GM18517 (cell line): ENCODE data around the gene SFXN2.
"Not testable (repeated sequence)": the region's sequence is repeated elsewhere in the genome, so short reads cannot be mapped to it uniquely, and the experiment has no call there.

Experiments used
- ATAC-seq: cut with Tn5 transposase; IDR thresholded peaks from one replicate; pipeline ENCODE4 v1.9.1; 2021; ENCODE audit warnings: mild to moderate bottlenecking, moderate library complexity; ENCODE audit not compliant: unreplicated experiment

The SFXN2 gene

DNA sequence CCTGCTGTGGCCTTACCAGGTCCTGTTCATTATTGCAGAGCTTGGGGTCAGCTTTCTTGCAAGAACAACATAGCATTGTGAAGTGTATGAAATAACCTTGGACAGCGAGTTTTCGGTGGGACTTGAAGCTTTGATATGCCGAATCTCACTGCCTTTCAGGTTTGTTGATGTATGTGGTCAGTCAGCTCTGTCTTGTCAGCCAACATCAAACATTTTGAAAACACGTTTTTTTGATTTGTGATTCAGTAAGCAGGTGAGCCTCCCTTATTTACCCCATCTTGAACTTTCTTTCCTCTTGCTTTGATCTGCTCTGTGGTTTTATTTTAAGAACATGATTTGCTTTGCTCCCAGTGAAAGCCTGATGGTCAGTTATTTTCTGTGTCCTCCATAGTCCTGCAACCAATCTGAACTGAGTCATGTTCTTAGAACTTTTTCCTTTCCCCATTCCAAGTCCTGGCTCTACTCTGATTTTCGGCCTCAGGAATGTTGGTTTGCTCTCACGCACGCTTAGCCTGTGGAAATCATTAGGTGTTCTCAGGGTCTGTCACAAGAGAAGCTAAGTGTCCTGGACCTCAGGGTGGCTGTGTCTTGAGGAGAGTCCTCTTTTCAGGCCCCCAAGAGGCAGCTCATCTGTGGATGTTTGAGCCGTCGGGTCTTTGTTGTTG is 38.0 kb downstream of the SFXN2 start:
- ATAC-seq, result no peak

DNA sequence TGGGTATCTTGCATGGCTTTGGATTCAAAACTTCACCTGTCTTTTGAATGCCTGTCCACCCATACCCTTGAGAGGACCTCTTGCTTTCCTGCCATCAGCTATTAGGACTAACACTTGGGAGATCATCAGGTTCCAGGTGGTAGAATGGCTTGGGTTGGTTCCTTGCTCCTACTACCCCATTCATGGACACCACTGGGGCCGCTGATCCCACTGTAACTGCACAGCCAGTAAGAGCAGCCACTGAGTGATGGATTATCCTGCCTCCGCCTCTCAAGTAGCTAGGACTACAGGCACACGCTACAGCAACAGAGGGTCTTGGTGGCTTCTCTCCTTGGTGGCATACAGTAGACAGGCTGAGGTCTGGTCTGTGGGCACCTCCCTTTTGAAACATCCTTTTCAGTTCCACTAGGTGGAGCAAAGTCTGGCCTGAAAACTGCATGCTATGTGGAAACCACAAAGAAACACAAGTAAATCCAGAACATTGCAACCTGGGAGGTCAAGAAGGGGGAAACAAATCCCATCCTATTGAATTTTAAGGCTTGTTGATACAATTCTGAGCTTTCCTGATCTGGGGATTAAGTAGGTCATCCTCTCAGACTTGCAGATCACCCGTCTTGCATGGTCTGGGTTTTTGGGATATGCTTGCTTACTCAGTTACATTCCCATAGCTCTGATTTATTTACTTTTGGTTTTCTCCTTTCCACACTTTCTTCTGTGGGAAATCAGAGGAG is 38.7 kb downstream of the SFXN2 start:
- no peak for ATAC-seq

DNA sequence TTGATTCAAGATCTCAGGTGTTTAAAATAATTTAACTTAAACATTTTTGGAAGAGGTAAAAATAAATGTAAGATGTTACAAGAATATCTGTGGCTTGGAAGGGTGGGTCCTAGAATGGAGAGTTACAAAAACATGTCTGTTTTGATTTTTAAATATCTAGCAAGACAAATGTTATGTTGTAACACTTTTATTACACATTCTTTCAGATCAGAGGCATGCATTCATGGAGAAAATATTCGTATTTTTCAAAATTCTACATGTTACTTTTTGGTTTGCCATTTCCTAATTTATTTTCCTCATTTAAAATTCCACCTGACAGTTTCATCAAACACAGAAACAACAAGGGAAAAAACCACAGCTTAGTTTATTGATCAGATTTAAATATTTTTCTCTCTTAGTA is 39.3 kb downstream of the SFXN2 start:
- ATAC-seq, result no peak

DNA sequence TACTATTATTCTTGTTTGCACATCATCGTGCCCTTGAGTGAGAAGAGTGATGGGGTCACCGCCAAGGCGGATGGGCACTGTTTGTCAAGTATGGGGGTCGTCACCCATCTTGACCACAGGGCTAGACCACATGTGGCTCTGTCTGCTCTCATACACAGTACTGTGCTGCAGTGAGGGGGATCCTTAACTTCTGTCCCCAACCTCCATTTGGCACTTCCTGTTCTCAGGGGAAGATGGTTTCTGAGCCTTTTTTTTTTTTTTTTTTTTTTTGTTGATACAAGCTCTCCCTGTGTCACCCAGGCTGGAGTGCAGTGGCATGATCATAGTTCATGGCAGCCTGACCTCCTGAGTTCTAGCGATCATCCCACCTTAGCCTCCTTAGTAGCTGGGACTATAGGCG is 42.9 kb downstream of the SFXN2 start:
- ATAC-seq, result no peak

DNA sequence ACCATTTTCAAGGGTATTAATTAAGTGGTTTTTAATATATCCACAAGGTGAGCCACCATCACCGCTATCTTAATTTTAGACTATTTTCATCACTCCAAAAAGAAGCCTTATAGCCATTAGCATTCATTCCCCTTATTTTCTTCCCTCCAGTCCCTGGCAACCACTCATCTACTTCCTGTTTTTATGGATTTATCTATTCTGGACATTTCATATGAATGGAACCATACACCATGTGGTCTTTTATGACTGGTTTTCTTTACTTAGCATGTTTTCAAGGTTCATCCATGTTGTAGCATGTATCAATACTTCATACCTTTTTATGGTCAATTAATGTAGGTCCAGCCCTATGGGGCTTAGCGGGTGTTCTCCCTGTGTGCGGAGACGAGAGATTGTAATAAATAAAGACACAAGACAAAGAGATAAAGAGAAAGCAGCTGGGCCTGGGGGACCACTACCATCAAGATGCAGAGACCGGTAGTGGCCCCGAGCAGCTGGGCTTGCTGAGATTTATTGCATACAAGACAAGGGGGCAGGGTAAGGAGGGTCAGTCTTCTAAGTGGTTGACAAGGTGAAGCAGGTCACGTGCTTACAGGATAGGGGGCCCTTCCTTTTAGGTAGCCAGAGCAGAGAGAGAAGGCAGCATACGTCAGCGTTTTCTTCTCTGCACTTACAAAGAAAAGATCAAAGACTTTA is 44.0 kb downstream of the SFXN2 start:
- no peak for ATAC-seq

DNA sequence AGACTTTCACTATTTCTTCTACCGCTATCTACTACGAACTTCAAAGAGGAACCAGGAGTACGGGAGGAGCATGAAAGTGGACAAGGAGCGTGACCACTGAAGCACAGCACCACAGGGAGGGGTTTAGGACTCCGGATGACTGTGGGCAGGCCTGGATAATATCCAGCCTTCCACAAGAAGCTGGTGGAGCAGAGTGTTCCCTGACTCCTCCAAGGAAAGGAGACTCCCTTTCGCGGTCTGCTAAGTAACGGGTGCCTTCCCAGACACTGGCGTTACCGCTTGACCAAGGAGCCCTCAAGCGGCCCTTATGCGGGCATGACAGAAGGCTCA is 44.5 kb downstream of the SFXN2 start:
- not testable (repeated sequence) for ATAC-seq

DNA sequence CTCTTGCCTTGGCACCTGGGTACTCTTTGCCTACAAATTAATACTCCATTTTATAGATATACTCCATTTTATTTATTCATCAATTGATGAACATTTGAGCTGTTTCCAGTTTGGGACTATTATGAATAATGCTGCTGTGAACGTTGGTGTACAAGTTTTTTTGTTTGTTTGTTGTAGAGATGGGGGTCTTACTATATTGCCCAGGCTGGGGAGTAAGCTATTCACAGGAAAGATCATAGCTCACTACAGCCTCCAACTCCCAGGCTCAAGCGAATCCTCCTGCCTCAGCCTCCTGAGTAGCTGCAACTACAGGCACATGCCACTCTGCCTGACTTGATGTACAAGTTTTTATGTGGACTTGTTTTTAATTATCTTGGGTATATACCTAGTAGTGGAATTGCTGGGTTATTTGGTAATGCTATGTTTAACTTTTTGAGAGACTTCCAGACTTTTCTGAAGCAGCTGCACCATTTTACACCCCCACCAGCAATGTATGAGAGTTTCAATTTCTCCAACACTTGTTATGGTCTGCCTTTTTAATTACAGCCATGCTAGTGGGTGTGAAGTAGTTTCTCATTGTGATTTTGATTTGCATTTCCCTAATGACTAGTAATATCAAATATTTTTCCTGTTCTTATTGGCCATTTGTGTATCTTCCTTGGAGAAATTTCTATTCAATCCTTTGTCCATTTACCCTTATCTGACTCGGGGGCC is 45.2 kb downstream of the SFXN2 start:
- ATAC-seq, result no peak

DNA sequence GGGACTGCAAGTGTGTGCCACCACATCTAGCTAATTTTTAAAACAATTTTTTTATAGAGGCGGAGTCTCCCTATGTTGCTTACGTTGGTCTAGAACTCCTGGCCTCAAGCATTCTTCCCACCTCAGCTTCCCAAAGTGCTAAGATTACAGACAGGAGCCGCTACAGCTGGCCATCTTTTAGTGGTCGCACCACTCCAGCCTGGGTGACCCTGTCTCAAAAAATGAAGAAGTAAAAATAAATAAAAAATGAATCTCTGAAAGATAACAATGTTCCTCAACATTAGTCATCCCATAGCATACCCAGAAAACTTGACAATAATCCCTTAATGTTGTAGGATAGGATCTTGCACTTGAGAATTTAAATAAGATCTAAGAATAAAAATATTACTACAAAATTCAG is 47.5 kb downstream of the SFXN2 start:
- no peak for ATAC-seq

DNA sequence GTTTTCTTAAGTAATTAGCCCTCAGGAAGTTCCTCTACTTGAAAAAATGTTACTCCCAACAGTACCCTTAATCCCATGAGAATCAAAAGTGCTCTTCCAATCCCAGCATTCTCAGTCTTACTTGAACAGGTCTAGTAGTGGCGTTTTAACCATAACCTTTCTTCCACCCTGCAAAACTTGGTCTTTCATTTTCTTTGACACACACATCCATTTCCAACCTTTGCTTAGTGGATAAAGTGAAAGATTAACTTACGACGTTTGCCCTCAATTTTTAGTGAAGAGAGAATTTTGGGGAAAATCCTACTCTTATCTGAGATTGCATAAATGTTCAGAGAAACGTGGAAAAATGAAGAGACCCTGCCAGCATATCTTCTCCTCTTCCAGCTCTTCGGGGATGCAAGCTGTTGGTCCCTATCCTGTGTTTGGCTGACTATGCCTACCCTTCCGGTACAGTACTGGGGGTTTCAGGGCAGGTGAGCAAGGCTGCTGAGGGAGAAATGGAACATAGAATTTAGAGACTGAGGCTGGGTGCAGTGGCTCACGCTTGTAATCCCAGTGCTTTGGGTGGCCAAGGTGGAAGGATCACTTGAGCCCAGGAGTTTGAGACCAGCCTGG is 48.1 kb downstream of the SFXN2 start:
- no peak for ATAC-seq

DNA sequence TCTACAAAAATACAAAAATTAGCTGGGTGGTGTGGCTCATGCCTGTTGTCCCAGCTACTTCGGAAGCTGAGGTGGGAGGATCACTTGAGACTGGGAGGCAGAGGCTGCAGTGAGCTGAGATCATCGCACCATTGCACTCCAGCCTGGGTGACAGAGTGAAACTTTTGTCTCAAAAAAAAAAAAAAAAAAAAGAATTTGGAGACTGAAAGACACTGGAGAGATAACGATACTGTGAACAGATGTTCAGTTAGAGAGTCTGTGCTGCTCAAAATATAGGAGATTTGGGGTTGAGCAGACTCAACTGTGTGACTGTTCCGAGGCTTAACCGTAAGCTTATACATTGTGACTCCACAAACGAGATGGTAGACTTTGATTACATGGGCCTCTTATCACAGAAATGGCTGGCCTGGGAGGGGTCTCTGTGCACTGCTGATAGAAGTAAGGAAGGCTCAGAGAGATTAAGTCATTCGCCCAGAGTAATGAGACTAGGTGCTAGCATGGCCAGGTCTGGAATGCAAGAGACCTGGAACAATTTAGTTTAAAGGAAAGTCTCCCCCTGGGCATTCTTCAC is 48.7 kb downstream of the SFXN2 start:
- no peak for ATAC-seq

DNA sequence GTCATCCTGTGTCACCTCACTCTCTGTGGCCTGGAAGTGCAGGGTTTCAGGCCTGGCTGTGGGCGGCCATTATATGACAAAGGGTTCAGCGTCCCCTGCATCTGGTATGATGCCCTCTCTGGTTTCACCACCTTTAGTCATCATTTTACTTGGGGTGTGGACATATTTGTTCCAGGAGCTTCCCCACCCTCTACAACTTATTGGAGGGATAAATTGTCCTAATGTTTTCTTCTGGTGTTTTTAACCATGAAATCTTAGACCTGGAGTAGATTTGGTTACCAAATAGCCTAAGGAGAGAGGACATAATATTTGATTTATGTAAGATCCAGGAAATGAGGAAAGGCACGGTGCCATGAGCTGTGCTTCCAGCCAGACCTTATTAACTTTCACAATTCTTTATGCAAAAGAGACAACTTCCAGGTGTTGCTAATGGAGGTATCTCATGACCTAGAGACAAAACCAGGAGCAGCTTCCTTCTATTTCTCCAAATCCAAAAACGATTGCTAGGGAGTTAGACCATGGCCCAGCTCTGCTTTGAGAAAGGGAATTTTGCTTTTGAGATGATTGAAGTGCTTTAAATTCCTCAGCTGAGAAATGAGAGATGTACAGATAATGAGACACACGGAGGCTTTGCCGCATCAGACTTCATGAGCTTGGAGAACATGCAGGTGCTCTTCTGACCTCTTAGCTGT is 50.2 kb downstream of the SFXN2 start:
- no peak for ATAC-seq

DNA sequence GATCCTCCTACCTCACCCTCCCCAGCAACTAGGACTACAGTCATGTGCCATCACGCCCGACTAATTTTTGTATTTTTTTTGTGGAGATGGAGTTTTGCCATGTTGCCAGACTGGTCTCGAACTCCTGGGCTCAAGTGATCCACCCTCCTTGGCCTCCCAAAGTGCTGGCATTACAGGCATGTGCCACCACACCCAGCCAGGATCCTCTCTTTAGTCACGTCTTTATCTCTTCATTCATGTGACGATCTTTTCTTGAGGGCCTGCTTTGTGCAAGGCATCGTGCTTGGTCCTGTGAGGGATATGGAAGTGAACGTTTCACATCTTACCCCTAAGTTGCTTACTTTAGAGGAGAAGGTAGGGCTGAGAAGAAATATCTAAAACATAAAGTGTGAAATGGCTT is 50.9 kb downstream of the SFXN2 start:
- no peak for ATAC-seq

DNA sequence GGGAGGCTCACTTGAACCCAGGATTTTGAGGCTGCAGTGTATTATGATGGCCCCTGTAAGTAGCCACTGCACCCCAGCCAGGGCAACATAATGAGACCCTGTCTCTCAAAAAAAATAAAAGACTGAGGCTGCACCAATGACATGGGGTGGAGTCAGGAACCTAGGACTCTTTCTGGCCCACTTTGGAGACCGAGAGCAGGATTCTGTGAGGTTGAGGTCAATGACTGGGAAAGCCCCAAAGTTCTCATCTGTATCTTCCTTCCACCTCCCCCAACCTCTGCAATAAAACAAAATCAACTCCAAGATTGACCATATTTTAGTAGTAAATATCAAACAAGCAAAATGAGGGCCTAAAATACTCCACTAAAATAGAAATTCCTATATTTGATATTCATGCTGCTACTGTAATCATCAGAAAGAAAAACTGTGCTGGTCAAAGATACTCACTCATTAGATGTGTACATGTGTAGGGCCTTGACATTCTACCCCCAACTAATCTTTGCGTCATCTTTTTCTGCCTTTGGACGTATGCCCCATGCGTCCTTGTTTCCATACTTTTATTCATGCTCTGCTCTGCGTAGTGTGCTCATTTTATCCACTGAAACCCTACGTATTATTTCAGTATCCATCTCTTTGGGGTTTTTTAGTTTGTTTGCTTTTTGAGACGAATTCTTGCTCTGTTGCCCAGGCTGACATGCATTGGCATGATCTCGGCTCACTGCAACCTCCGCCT is 53.2 kb downstream of the SFXN2 start:
- ATAC-seq, result no peak

DNA sequence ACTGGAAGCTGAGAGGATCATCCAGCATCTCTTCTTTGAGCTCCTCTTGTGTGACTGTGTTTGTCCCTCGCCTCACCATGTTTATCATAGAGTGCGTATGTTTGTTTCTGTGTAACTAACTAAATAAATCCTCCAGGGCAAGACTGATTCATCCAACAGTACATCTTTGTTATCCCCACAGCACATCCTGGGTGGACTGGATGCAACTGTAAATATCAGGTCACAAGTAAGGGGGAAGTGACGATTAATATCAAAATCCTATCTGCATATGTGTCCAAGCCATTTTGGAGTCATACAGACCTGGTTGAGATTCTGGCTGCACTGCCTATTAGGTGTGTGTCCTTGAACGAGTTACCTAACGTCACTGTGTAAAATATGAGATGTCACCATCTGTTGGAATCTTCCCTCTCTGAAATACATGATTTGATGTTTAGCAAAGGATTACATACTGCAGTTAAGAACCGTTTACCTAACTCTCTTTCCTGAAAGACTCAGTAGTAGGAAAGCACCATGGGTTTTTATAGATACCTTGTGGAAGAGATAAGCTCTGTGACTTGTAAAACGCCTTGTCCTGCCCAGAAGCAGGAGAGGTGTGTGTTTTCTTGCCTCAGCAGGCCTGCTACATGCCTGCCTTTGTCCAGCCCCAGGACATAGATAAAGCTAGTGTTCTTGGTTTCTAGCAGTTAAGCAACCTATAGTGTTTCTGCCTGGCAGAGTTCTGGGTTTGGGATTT is 55.1 kb downstream of the SFXN2 start:
- no peak for ATAC-seq

DNA sequence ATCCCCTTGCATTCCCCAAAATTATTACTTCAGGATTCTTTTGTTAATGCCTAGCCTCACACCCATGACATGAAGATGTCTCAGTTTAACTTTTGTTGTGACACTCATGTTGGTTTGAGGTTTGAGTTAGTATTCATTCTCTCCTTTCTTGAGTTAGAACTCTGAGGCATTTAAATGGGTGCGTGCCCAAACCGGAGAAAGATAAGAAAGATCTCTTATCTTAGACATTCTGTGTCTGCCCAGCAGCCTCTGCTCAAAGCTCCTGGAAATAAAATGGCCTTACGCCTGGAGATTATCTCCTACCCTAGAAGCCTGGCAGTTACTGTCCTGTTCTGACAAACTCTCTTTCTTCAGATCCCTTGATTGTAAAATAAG is 55.7 kb downstream of the SFXN2 start:
- no peak for ATAC-seq

DNA sequence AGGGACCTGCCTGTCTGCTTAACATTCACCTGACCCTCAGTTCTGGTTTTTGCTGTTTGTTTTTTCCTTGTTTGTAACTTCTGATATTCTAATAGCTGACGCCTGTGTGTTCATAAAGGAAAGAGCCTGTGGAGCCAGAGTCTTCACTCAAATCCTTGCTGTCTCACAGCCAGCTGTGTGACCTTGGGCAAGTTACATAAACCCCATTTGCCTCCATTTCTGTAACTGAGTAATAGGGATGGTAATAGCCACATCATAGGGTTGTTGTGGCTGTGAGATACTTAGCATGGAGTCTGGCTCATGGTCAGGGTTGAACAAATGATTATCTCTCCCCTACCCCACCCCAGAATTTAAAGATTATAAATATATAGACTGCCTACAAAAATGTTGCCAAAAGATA is 56.4 kb downstream of the SFXN2 start:
- no peak for ATAC-seq

DNA sequence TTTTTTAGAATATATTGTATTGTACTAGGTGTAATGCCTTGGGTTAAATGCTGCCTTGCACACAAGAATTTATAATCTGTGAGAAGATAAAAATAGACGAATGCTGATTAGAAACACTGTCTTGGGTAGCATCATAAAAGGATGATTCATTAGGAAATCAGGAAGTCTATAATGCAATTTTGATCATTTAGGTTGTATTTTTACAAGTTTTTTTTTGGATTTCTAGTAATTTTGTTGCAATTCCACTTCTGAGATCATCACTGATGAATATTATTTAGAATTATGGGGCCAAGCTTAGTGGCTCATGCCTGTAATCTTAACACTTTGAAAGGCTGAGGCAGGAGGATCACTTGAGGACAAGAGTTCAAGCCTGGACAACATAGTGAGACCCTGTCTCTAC is 58.9 kb downstream of the SFXN2 start:
- no peak for ATAC-seq

DNA sequence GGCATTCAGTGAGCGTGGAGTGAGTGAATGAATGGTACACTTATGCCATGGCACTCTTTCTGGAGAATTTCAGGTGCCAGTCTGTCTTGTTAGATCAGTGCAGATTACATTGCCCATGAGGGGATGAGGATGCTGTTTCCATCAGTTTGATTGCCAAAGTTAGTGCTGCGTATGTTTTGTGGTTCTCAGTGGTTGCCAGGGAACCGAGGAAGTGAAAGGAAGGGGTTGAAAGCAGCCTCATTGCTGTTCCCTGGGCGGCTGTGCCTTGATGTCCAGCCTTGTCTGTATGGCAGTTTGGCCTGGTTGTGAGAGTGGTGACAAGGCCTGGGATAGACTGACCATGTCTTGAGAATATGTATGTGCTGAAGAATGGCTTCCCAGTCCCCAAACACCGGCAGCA is 59.5 kb downstream of the SFXN2 start:
- ATAC-seq, result no peak
